HFFc6 (cell line): Measurements from ENCODE around the gene RBM42. TPM values are rescaled to one million over a fixed set of nuclear protein-coding genes. Genes with fewer than 3 reads are reported as not detected.

Experiments
- DNase-seq: peaks from one replicate; pipeline ENCODE4 v3.0.0-alpha.2; 2018
- H3K27ac Mint-ChIP-seq: 2 replicates; pipeline ENCODE4 v1.8.0; 2020; ENCODE audit warnings: mild to moderate bottlenecking, mixed read lengths
- H3K27me3 Mint-ChIP-seq: 2 replicates; pipeline ENCODE4 v1.8.0; 2021; ENCODE audit warnings: mild to moderate bottlenecking, moderate library complexity, mixed read lengths; ENCODE audit not compliant: insufficient read depth
- H3K36me3 Mint-ChIP-seq: 2 replicates; pipeline ENCODE4 v1.8.0; 2021; ENCODE audit warnings: low read depth, mixed read lengths
- H3K4me1 Mint-ChIP-seq: 2 replicates; pipeline ENCODE4 v1.8.0; 2020; ENCODE audit warnings: low read depth, mixed read lengths
- H3K4me3 Mint-ChIP-seq: 2 replicates; pipeline ENCODE4 v1.8.0; 2020; ENCODE audit warnings: mild to moderate bottlenecking, moderate library complexity, mixed read lengths
- H3K9me3 Mint-ChIP-seq: 2 replicates; pipeline ENCODE4 v1.8.0; 2020; ENCODE audit warnings: mild to moderate bottlenecking, mixed read lengths
- total RNA-seq, 6 experiments: library from RNA; stranded (reverse); fragmentation: NEBNext Ultra II Directional; extraction: Animal tissue kit (Norgen Biotek cat#: 25700); gene quantifications; 2 replicates in 1 of 6; 3 replicates in 5 of 6; pipeline ENCODE4 v1.2.3, GENCODE V29; 2021
- TF ChIP-seq, protein P1 (sequence below): fragments of 200-600 bp; sonication (generic); IDR thresholded peaks from 2 replicates; pipeline ENCODE4 v1.5.0; 2021; ENCODE audit warnings: antibody characterized with exemption, mild to moderate bottlenecking

The RBM42 gene
- total RNA-seq, 6 experiments from 2014 or later = 110 to 129 (median 120) TPM

DNA sequence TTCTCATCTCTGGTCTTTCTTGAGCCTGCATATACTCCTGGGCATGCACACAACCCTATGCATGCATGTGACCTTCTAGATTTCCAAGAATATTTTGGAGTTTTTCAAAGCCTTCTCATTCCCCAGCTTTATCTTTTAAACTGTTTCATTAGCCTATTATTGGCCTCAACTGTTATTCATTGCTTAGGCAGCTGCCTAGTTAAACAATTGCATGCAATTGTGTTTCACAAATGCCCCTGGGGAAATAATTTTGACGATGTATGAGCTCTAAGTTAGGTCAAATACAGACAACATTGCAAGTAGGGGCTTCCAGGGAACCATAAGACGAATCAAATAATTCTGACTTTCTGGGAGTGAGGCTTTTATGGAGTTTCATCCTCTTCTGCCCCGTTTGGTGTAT is 35.1 kb downstream of the RBM42 start:
- DNase-seq = no peak
- H3K36me3 Mint-ChIP-seq = peaks cover 27% of the 10 kb centered on the region

DNA sequence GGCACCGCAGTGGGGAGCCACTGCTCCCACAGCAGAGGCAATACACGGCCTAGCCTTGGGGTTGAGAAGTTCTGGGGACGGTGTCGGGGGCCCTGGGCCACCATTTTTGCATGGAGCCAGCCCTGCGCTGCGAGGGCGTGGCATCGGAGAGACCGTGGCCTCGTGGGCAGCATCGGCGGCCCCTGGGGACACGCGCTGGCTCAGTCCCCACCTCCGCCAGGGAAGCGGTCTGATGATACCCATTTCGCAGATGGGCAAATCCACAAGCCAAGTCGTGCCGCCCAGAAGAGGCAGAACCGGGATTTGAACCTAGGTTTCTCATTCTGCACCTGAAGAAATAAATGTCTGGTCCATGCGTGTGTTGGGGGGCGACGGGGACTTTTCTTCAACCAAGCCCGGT is 36.3 kb downstream of the RBM42 start:
- Mint-ChIP-seq H3K36me3 (peaks cover 22% of the 10 kb centered on the region), H3K27ac (no peak overlapping the region)
- DNase-seq = no peak

More for the DNA sequence above, 35.1 kb downstream of the RBM42 start:
- Mint-ChIP-seq H3K27ac (no peak overlapping the region), H3K9me3 (no peaks in the 10 kb centered on the region), H3K4me3 (no peak overlapping the region), H3K4me1 (peaks cover 6% of the 10 kb centered on the region; the same call in 1 of the 2 replicates), H3K27me3 (no peaks in the 10 kb centered on the region; the same call in 1 of the 2 replicates)
- TF ChIP-seq, protein P1, sequence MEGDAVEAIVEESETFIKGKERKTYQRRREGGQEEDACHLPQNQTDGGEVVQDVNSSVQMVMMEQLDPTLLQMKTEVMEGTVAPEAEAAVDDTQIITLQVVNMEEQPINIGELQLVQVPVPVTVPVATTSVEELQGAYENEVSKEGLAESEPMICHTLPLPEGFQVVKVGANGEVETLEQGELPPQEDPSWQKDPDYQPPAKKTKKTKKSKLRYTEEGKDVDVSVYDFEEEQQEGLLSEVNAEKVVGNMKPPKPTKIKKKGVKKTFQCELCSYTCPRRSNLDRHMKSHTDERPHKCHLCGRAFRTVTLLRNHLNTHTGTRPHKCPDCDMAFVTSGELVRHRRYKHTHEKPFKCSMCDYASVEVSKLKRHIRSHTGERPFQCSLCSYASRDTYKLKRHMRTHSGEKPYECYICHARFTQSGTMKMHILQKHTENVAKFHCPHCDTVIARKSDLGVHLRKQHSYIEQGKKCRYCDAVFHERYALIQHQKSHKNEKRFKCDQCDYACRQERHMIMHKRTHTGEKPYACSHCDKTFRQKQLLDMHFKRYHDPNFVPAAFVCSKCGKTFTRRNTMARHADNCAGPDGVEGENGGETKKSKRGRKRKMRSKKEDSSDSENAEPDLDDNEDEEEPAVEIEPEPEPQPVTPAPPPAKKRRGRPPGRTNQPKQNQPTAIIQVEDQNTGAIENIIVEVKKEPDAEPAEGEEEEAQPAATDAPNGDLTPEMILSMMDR = no peak

DNA sequence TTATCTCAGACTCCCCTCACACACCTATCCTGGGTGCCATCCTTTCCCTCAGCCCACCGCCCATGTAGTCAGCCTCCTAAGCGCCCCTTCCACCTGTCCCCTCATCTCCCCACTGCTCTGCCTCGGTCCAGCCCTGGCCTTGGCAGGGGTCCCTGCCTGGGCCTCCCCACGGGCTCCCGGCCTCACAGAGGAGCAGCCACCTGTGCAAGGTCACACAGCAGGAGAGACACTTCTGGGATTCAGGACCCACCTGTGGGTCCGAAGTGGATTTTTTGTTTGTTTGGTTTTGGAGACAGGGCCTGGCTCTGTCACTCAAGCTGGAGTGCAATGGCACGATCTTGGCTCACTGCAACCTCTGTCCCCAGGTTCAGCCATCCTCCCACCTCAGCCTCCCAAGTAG is 36.8 kb downstream of the RBM42 start:
- no peak for DNase-seq
- Mint-ChIP-seq H3K4me3 (no peak overlapping the region), H3K4me1 (peaks cover 6% of the 10 kb centered on the region; the same call in 1 of the 2 replicates), H3K27me3 (peaks cover 7% of the 10 kb centered on the region), H3K36me3 (peaks cover 22% of the 10 kb centered on the region), H3K9me3 (no peaks in the 10 kb centered on the region), H3K27ac (no peak overlapping the region)
- TF ChIP-seq, protein P1 = no peak

More for the DNA sequence above, 36.3 kb downstream of the RBM42 start:
- no peaks in the 10 kb centered on the region for H3K9me3 Mint-ChIP-seq
- peaks cover 6% of the 10 kb centered on the region for H3K27me3 Mint-ChIP-seq
- H3K4me1 Mint-ChIP-seq = peaks cover 6% of the 10 kb centered on the region; the same call in 1 of the 2 replicates
- TF ChIP-seq, protein P1 = no peak
- H3K4me3 Mint-ChIP-seq = no peak overlapping the region

DNA sequence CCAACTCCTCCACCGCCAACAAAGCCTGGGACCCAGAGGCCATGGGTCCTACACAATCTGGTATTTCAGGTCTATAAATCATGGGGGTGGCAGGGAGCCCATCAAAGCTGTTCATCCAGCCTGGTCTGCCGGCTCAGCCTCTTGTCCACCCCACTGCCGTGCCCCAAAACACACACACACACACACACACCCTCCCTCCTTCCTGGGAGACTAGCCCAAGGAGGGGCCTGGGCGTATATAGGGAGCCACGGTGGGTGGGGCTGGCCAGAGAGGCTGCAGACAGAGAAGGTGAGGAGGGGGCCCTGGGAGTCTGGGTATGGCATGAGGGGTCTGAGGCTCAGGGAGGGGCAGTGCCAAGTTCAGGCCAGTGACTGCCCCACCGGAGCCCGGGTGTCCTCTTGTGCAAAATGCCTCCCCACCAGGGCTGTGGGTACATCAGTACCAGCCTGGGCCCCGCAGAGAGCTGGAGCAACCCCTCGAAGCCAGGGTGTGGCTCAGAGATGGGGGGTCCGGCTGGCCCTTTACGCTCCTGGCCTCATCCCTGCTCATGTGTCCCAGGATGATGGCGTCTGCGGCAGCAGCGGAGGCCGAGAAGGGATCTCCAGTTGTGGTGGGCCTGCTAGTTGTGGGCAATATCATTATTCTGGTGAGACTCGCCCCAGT is 37.5 kb downstream of the RBM42 start, which contains the start of gene UPK1A:
Gene UPK1A, plus strand, starts transcription at position 267 of the 663 bp plus-strand sequence. Its CDS starts 296 bp downstream, at position 563.
- TF ChIP-seq, protein P1 = no peak
- peaks cover 18% of the 10 kb centered on the region for H3K36me3 Mint-ChIP-seq
- H3K27me3 Mint-ChIP-seq = peaks cover 8% of the 10 kb centered on the region
- H3K9me3 Mint-ChIP-seq = no peaks in the 10 kb centered on the region
- H3K4me3 Mint-ChIP-seq = no peak within 1 kb of the TSS
- H3K4me1 Mint-ChIP-seq = peaks cover 6% of the 10 kb centered on the region; the same call in 1 of the 2 replicates
- no peak for DNase-seq
- no peak within 1 kb of the TSS for H3K27ac Mint-ChIP-seq

DNA sequence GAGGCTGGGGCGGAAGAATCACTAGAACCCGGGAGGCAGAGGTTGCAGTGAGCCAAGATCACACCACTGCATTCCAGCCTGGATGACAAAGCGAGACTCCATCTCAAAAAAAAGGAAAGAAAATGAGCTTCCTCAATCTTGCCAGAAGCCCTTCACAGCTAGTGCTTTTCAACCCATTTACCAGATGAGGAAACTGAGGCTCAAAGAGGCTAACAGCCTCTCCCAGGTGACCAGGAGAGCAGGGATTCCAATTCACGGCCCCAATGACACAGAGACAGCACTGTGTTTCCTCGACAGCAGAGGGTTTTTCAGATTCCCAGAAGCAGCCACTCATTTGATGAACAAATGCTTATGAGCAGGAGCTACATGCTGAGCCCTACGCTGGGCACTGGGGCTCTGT is 40.7 kb downstream of the RBM42 start:
- Mint-ChIP-seq H3K4me1 (peaks cover 8% of the 10 kb centered on the region), H3K9me3 (no peaks in the 10 kb centered on the region), H3K27me3 (peaks cover 8% of the 10 kb centered on the region), H3K4me3 (no peak overlapping the region), H3K36me3 (no peaks in the 10 kb centered on the region), H3K27ac (no peak overlapping the region)
- TF ChIP-seq, protein P1 = no peak
- DNase-seq = no peak
